D721Med (cell line): ENCODE measurements around the gene PCYT2.
"Not testable (repeated sequence)": the region's sequence is repeated elsewhere in the genome, so short reads cannot be mapped to it uniquely, and the experiment has no call there.

ENCODE experiments used
- DNase-seq: peaks from one replicate; pipeline ENCODE4 v3.0.0; 2011; ENCODE audit warnings: low spot score; ENCODE audit not compliant: insufficient read length
- FAIRE-seq: peaks from 2 replicates; lab custom pipeline; 2011; peaks lifted over from hg19 to GRCh38; lab: Jason Lieb, UNC
- CTCF ChIP-seq: IDR thresholded peaks from 2 replicates; pipeline ENCODE4 v1.5.1; 2012; ENCODE audit warnings: mild to moderate bottlenecking, control low read depth; ENCODE audit not compliant: insufficient read depth; ENCODE audit errors: missing control alignments

The PCYT2 gene

GRCh38 chr17:81920612-81921536 lies 9.7 kb upstream of the PCYT2 start:
- FAIRE-seq, result no peak
- no peak for TF ChIP-seq CTCF

GRCh38 chr17:81918832-81919545 lies 7.8 kb upstream of the PCYT2 start:
- FAIRE-seq (no peak), DNase-seq (no peak)
- TF ChIP-seq CTCF, result no peak

More at GRCh38 chr17:81920612-81921536, 9.7 kb upstream of the PCYT2 start:
- DNase-seq, result no peak

- not testable (repeated sequence) for FAIRE-seq, DNase-seq
These were observed 7.1 kb upstream of the PCYT2 start for GRCh38 chr17:81918333-81918669.

DNA sequence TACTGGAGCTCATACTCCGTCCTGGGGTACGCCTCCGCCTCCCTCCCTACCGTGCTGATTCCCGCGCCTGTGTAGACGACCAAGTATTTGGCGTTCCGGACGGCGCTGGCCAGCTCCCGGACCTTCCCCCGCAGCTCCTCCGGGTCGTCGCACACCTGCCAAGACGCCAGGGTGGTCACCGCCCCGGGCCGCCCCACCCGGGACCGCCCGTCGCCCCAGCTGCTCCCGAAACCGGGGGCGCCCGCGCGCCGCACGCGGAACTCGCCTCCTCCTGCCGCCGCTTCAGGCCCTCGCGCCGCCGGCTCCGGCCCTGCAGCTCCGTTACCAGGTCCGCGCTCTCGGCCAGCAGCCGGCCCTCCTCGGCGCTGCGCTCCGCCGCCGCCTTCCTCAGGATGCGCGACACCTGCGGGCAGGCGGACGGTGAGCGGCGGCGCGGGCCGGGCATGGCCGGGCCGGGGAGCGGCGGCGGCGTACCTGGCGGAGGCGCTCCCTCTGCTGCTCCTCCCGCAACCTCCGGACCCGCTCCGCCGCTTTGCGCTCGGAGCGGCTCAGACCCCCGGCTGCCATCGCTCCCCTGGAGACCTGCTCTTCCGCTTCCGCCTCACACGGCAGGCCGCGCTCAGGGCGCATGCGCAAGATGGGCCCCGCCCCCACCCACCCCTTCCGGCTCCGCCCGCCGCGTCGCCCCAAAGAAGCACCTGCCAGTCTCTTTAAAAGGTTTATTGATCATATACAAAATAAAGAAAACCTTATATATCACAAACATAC lies 6.5 kb upstream of the PCYT2 start, which contains the start of gene SIRT7:
Gene SIRT7, minus strand, starts transcription at position 612 of the 768 bp plus-strand sequence. Its CDS starts 45 bp downstream, at position 567.
- no peak for TF ChIP-seq CTCF
- FAIRE-seq (no peak), DNase-seq (peak; percentile 100)

DNA sequence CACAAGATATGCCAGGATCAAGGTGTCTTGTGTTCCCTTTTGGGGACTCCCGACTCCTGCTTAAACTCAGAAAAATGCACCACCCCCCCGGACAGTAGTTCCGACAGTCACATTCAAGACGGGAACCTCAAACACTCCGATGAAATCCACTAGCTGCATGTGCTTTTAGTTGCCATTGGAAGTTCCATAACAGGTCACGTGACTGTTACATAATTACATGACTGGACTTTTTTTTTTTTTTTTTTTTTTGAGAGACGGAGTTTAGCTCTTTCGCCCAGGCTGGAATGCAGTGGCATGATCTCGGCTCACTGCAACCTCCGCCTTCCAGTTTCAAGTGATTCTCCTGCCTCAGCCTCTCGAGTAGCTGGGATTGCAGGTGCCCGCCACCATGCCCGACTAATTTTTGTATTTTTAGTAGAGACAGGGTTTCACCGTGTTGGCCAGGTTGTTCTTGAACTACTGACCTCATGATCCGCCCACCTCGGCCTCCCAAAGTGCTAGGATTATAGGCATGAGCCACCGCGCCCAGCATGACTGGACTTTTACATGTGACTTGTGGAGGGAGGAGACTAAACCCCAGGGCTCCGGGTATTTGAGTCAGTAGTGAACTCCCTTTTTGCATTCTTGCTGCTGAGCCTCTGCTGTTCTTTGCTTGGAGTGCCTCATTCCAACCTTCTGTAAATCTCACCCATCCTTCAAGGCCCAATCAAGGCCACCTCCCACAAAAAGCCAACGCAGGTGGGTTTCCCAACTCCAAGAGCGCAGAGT lies 5.2 kb upstream of the PCYT2 start:
- DNase-seq (no peak), FAIRE-seq (no peak)

GRCh38 chr17:81915331-81915730 lies 4.1 kb upstream of the PCYT2 start:
- no peak for TF ChIP-seq CTCF
- FAIRE-seq, result no peak

More for the DNA sequence above, 5.2 kb upstream of the PCYT2 start:
- no peak for TF ChIP-seq CTCF

More at GRCh38 chr17:81915331-81915730, 4.1 kb upstream of the PCYT2 start:
- DNase-seq, result no peak
